Neural progenitor cell (in vitro differentiated cells): ENCODE measurements around the gene MUC16.

ENCODE experiments used
- EZH2 ChIP-seq: fragments of 200-600 bp; sonication (generic); IDR thresholded peaks from 2 replicates; pipeline ENCODE4 v1.6.1; 2017; ENCODE audit warnings: antibody characterized with exemption, mild to moderate bottlenecking, moderate library complexity
- TF ChIP-seq, protein P1 (sequence below): fragments of 200-600 bp; sonication (generic); IDR thresholded peaks from 2 replicates; pipeline ENCODE4 v1.5.1; 2017; ENCODE audit warnings: antibody characterized with exemption, mild to moderate bottlenecking

- no peak for TF ChIP-seq EZH2
- TF ChIP-seq, protein P1, sequence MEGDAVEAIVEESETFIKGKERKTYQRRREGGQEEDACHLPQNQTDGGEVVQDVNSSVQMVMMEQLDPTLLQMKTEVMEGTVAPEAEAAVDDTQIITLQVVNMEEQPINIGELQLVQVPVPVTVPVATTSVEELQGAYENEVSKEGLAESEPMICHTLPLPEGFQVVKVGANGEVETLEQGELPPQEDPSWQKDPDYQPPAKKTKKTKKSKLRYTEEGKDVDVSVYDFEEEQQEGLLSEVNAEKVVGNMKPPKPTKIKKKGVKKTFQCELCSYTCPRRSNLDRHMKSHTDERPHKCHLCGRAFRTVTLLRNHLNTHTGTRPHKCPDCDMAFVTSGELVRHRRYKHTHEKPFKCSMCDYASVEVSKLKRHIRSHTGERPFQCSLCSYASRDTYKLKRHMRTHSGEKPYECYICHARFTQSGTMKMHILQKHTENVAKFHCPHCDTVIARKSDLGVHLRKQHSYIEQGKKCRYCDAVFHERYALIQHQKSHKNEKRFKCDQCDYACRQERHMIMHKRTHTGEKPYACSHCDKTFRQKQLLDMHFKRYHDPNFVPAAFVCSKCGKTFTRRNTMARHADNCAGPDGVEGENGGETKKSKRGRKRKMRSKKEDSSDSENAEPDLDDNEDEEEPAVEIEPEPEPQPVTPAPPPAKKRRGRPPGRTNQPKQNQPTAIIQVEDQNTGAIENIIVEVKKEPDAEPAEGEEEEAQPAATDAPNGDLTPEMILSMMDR: no peak
These were observed 44.6 kb upstream of the MUC16 start for GRCh38 chr19:9054765-9055164.
